Activated T-cell treated with anti-CD3 and anti-CD28 coated beads for 48 hours (primary cell): ENCODE data around the gene CNIH3.
"Not testable (repeated sequence)": the region's sequence is repeated elsewhere in the genome, so short reads cannot be mapped to it uniquely, and the experiment has no call there.

ENCODE experiments used
- DNase-seq: peaks from one replicate; pipeline ENCODE4 v3.0.0-alpha.2; 2020; ENCODE audit warnings: low read depth

Gene CNIH3

DNA sequence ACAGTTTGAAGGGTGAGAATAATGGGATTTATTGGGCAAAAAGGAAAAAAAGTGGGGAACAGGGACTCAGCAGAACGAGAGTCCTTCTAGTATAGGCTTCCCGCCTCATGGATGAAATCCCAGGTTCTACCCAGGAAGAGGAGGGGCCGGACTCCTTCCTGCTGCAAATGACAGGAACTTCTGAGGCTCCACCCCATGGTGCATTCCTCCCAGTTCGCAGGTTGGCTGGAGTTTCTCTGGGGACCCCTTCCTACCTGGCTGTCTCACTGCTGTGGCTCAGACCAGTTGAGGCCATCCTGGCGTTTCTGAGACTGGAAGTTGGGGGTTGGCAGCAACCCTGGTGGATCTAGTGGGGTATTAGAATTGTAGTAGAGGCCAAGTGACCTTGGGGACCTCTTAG, 27.5 kb downstream of the CNIH3 start:
- DNase-seq, result no peak

DNA sequence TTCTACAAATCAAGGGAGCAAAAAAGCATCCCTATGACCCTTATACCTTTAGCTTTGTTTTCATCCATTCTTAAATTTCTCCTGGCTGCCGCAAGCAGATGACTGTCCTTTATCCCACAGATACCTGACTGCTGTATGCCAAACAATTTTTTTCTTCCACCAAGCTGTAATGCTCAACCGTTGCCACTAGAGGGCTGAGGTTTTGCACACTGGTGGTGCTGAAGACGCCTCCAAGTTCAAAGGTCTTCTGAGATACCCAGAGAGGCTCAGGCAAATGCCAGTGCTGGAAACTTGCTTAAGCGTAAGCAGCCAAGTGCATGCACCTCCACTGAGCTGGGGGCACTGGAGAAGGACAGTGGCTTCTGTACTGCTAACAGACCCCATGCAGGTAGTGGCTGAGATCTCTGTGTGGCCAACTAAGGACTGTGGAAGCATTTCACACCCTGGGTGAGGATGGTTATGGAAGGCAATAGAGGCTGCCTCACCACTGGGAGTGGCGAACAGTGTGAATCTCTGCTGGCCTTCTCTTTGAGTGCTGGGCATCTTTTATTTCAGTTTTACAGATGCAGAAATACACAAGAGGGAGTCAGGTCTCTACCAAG, 28.5 kb downstream of the CNIH3 start:
- peak; percentile 33 for DNase-seq

DNA sequence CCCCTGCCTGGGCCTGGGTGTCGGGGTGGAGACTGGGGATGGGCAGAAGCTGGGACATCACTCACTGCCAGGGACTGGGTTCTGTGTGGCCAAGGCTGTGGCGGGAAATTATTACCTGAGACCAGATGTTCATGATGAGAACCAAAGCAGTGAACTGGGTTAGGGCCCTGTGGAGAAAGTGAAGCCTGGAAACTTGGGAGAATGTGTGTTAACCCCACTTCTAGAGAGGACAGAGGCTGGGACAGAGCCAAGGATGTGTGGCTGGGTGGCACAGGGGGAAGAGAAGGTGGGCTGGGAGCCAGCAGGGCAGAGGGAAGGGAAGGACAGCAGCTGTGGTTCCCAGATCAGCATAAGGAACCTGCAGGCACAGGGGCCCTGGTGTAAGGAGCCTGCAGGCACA, 31.3 kb downstream of the CNIH3 start:
- no peak for DNase-seq

DNA sequence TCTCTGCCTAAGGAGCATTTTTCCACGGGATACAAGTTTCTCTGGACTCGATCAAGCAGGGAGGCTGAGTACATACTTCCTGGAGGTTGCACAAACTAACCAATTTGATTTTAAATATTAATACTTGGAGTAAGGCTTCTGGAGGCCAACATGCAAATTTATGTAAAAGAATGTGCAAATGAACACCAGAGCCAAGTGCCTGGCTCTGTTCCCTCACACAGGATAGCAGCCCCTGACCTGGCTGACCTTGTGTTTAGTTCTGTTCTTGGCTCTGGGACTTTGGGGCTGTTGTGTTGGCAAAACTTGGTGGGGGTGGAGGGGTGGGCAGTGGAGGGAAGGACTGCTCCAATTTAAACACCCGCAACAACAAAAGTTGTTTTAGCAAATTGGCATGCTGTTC, 34.2 kb downstream of the CNIH3 start:
- DNase-seq, result no peak

DNA sequence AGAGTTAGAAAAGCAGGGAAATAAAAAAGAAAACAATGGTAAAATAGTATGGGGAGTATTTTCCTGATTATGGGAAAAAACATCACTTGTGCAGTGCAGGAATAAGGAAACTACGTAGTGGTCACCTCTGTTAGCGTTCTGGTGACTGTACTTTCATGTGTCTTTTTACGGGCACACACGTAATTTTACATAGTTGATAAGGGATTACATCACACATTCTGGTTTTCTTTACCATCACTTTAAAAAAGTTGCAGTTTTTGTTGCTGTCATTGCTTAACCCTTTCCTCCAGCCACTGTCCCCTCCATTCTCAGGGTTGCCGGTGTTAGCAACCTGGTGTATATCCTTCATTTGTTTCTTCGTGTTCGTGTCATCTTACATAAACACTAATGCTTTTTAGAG, 35.1 kb downstream of the CNIH3 start:
- DNase-seq, result no peak

DNA sequence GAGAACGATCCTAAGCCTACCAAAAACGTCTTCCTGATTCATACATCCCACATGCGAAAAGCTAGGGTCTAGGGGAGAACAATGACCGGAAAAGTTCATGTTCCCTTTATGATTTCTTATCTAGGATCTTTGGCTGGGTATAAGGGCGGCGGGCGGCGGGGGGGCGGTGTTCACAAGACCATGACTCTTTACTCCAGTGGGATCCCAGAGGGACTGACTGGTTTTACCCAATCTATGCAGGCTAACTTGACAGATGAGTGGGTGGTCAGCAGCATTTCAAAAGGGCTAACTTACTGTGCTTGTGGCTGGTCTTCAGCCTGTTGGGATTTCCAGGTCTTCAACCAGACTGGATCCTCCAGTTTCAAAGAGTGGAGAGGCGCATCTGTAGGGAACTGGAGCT, 40.3 kb downstream of the CNIH3 start:
- DNase-seq, result no peak

DNA sequence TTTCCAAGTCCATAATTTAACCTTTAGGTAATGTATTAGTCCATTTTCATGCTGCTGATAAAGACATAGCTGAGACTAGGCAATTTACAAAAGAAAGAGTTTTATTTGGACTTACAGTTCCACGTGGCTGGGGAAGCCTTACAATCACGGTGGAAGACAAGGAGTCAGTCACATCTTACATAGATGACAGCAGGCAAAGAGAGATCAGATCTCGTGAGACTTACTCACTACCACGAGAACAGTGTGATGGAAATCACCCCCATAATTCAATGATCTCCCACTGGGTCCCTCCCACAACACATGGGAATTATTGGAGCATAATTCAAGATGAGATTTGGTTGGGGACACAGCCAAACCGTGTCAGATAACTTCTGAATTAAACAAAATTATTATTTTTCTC, 44.0 kb downstream of the CNIH3 start:
- DNase-seq, result no peak

DNA sequence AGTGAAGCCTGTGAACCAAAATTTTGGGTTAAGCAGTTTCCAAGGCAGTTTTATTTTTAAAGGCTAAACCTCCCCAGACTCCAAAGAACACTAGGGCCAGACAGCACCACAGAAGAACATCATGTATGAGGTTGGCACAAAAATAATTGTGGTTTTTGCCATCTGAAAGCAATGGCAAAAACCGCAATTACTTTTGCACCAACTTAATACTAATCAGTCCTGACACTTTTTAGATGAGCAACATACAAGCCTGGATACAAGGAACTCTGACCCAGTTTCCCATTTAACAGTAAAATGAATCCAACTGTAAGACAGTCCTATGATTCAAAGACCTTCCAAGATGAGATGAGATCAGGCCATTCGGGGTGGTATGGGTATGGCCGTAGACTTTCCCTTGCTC, 46.8 kb downstream of the CNIH3 start:
- DNase-seq, result no peak

DNA sequence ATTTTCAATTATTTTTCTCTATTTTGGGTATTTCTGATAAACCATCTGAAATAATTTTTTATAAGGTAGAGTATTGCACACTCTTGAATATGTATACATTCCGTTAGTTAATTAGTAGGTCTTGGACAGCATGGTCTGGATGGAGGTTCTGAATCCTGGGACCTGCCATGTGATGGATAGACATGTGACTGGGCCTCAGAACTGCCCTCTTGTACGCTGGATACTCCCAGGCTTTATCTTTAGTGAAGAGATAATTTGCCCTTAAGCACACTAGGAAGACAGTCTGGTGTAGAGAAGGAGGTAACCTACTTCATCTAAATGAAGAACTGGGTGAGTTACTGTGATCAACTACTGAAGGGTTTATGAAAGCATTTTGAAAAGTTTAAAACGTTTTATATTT, 48.9 kb downstream of the CNIH3 start:
- no peak for DNase-seq

DNA sequence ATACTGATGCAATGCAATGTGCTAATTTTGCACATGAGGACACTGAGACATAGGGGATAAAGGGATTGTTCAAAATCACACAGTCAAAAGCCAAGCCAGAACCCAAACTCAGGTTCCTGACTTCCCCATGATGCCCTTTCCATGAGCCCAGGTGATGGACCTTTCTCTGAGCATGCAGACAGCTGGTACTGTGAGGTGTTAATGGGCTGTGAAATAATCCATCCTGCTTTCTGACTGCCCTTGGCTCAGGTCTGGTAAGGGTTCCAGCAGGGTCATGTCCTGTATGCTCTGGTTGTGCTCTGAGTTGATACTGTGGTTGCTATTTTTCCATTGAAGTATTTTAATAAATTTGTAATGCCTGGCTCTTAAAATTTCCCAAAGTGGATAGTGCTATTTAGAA, 50.0 kb downstream of the CNIH3 start:
- DNase-seq, result no peak

DNA sequence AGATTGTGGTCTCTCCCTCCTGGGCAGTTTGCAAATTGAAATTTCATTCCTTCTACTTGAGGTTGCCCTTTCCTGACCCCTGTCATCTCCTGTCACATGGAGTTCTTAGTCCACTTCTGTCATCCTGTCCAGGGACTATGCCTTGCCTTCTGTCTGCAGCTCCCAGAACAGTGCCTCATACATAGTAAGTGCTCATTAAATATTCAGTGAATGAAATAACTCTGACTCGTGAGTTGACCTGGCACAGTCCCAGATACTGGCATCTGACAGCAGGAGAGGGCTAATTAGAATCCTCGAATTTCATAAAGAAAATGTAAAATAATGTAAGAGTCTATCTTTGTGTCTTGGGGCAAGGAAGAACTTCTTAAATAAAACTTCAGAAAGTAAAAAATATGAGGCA, 50.8 kb downstream of the CNIH3 start:
- DNase-seq, result no peak

DNA sequence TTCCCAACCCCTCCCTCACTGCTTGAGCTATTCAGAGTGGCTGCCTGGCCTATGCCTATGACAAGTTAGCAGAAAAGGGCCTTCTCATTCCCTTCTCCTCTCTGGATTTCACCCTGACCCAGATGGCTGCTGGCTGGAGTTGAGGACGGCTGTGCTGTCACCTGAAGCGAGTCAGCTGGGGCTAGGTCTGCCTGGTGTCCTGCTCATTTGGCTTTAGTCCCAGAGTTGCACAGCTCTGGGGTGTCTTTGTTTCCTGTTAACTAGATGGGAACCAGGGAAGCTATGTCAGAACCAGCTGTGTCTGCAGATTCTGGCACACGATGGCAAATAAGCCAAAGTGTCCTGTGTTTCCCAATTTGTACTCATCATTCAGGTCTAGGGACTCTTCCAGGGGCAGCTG, 52.9 kb downstream of the CNIH3 start:
- no peak for DNase-seq

DNA sequence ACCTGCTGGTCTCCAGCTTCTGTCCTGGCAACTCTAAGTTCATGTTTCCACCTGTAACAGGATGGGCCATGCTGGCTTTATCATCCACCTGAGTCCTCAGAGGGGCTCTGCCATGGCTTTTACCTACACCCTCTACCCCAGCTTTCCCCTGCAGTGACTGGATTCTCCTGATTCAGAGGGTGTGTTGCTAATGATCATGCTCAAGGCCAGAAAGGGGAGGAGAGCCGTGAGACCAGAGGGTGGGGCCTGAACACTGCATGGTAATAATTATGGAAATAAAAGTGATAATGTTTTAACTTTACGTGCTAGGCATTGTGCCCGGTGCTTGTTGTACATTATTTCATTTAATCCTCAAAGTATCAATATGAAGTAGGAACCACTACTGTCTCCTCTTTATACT, 53.3 kb downstream of the CNIH3 start:
- DNase-seq, result no peak

DNA sequence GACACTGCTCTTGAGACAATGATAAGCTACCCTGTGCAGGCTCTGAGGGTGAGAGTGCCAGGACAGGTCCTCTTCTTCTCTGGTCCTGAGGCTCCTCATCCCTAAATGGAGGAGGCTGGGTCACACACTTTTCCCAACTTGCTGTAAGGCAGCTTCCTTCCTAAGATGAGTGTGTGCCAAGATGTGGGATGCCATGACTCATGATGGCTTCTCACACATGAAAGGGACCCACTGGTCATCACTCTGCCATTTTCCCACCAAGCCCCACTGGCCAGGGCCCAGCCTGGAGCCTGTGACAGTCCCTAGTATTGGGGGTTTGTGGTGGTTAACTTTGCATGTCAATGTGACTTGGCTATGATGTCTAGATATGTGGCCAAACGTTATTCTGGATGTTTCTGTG, 54.4 kb downstream of the CNIH3 start:
- no peak for DNase-seq

DNA sequence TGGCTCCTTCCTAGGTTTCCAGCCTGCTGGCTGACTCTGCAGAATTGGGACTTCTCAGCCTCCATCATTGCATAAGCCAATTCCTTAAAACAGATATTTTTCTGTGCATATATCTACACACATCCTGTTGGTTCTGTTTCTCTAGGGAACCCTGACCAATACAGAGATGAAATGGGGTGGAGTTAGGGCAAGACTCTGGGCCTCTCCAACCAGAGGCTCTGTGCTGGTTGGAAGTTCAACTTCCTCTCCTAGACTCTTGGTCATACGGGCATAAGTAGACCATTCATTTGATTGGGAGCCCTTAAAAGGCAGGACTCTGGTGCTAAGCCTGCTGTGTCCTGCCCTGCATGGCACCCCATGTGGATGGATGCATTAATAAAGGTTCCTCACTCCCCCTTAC, 55.0 kb downstream of the CNIH3 start:
- DNase-seq, result no peak

DNA sequence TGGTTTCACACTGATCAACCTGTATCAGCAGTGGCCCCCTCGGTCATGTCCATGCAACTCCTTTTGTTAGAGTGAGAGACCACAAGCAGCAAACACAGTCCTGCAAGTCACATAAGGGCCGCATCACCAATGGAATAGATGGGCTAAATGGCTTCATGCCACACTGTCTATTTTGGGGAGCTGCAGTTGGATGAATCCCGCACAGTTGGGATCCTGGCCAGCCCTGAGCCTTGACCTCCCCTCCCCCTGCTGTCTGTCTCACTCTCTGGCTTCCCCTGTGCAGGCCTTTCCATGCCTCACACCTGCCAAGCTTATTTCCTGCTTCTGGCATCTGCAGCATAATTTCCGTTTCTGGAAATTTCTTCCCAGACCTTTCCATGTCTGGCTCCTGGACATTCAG, 57.0 kb downstream of the CNIH3 start:
- no peak for DNase-seq

DNA sequence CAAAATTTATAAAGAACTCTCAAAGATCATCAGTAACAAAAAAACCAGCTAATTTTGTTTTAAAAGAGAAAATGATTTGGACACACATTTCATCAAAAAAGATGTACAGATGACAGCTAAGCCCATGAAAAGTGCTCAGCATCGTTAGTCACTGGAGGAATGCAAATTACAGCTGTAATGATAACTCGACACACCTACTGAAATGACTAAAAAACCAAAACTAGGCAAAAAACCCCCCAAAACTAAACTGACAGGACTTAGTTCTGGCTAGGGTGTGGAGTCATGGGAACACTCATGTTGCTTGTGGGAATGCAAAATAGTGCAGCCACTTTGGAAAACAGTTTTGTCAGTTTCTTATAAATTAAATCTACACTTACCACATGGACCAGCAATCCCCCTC, 59.5 kb downstream of the CNIH3 start:
- no peak for DNase-seq

DNA sequence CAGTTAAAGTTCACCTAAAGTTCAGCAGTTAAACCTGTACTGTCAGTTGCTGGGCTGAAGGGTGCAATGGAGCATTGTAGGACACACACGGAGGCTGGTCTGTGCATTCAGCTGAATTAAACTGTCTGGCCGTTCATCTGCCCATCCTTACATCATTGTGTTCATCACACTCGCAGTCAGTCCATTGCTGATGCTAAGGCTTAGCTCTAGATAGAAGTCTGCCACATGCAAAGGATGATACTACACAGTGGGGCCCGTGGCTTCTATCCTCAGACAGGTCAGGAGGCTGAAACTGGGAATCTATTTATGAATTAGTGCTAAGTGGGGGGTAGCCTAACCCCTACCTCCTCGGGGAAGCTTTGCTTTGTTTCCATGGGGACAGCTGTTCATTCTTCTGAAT, 60.4 kb downstream of the CNIH3 start:
- no peak for DNase-seq

DNA sequence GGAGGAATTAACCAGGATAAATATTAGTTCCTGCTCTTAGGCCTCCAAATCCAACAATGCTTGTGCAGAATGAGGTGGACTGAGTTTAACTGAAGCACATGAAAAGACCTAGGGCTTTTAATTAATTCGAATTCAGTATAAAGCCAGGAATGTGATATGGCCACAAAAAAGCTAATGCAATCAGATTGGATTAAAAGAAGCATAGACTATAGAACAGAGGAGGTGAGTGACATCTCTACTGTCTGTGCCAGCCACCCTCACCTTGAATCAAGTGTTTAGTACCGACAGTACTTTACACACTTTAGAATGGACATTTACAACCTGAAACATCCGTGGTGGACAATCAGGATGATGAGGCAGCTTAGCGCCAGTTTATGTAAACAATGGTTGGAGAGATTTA, 62.1 kb downstream of the CNIH3 start:
- no peak for DNase-seq

DNA sequence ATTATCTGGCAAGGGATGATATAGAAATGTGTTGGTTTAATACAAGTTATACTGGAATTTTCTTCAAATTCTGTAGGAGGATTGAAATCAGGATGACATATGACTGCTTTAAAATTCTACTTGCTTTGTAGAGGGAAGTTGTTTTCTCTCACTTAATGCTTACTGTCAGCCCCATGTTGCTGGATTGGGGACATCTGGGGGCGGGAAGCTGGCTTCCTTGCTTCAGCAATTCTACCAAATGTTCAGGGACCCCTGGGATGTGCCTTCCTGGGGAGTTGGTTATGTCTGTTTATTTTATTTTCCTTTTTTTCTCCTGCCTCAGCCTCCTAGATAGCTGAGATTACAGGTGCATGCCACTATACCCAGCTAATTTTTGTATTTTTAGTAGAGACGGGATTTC, 63.5 kb downstream of the CNIH3 start:
- DNase-seq, result no peak

DNA sequence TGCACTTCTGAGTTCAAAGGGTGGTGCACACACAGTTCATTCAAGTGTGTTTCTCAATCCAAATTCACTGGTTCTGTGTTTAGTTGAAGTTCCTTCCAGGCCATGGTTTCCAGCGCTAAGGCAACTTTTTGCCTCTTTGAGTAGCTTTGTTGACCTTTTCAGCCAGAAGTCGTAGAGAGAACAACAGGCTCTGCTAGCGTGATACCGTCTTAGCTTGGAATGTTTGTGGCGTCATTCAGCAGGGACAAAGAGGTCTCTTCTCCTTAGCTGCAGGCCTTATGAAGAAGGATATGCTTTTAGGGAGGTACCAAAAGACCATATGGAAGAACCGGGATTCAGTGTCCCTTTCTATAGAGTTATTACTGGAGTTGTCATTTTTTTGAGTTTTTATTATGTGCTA, 65.7 kb downstream of the CNIH3 start:
- DNase-seq, result no peak

DNA sequence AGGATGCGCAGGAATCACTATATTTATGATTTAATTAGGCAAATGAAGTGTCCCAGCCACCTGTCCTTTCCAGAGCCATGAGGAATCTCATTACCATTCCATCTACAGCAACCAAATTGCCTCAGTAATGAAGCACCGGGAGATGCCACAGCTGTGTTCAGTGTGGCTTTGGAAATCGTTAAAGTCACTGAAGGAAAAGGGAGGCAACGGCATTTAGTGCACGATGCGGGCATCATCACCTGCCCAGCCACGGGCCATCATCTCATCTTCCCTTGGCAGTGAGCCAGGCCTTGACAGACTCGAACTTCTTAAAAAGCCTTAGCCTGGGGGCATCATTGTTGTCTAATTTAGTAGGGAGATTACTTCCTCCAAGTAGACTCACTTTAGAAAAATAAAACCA, 67.8 kb downstream of the CNIH3 start:
- no peak for DNase-seq

DNA sequence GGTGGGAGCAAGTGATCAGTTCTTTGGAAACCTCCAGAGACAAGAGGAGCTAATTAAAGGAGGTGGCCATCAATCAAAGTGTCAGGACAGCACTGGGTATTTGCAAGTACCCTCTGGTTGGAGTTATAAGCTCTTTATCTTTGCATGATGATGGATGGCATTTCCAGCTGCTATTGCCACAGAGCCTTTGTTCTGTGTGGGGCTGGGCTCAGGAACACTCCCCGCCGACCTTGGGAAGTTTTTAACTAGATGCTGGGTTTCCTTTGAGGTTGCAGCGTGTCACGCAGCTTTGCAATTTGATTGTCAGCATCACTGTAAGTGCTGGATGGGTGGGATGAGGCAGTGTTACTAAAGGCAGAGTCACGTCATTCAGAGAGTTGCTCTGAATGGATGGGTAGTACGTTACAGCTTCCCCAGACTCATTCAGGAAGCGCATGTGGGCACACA, 68.9 kb downstream of the CNIH3 start:
- no peak for DNase-seq

DNA sequence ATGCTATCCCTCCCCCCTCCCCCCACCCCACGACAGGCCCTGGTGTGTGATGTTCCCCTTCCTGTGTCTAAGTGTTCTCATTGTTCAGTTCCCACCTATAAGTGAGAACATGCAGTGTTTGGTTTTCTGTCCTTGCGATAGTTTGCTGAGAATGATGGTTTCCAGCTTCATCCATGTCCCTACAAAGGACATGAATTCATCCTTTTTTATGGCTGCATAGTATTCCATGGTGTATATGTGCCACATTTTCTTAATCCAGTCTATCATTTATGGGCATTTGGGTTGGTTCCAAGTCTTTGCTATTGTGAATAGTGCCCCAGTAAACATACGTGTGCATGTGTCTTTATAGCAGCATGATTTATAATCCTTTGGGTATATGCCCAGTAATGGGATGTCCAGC, 70.0 kb downstream of the CNIH3 start:
- not testable (repeated sequence) for DNase-seq

DNA sequence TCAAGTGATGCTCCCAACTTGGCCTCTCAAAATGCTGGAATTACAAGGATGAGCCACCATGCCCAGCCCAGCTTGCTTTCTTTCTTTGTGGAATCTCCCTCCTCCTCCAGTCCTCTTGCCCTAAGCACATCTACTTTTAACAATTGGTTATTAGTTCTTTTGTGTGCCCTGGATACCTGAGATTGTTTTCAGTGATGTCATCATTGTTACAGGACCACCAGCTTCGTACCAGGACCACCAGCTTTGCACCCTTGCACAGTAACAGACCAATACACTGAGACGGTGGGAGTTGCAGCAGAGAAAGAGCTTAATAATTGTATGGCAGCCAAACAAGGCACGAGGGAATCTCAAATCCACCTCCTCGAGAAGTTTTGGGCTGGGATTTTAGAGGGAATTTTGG, 71.3 kb downstream of the CNIH3 start:
- no peak for DNase-seq
